Aorta (tissue), 5 donors: Measurements from ENCODE around the gene MRAP. TPM values are rescaled to one million over a fixed set of nuclear protein-coding genes. Genes with fewer than 3 reads are reported as not detected.

Experiments
- ATAC-seq: fragments of 200-7000 bp; cut with Tn5 transposase; one replicate; pipeline ENCODE4 v1.9.1; 2022; ENCODE audit warnings: moderate library complexity; ENCODE audit not compliant: low FRiP score
- DNase-seq, 2 donors: peaks; one replicate each; pipeline ENCODE4 v3.0.0-alpha.2; 2020
- H3K27ac ChIP-seq, 2 donors: one replicate each; pipeline ENCODE4 v1.5.1; 2013; ENCODE audit warnings: low read length in 2 of 2, mild to moderate bottlenecking in 2 of 2, moderate library complexity in 2 of 2, control low read depth in 1 of 2, inconsistent platforms in 1 of 2, low read depth in 1 of 2
- H3K27me3 ChIP-seq, 2 donors: one replicate each; pipeline ENCODE4 v1.6.1; 2013; ENCODE audit warnings: control low read depth in 1 of 2, low read length in 1 of 2, mild to moderate bottlenecking in 1 of 2, moderate library complexity in 1 of 2; ENCODE audit not compliant: insufficient read depth in 2 of 2, control insufficient read depth in 1 of 2
- H3K36me3 ChIP-seq, 2 donors: one replicate each; pipeline ENCODE4 v1.6.1; 2013; ENCODE audit warnings: control low read depth in 1 of 2, low read length in 1 of 2, mild to moderate bottlenecking in 1 of 2; ENCODE audit not compliant: insufficient read depth in 2 of 2, control insufficient read depth in 1 of 2
- H3K4me1 ChIP-seq, 2 donors: one replicate each; pipeline ENCODE4 v1.6.1; 2013; ENCODE audit warnings: low read length in 2 of 2, control low read depth in 1 of 2, mild to moderate bottlenecking in 1 of 2, moderate library complexity in 1 of 2; ENCODE audit not compliant: insufficient read depth in 2 of 2, control insufficient read depth in 1 of 2
- H3K4me3 ChIP-seq, 2 donors: one replicate each; pipeline ENCODE4 v1.5.1; 2013; ENCODE audit warnings: low read length in 2 of 2, control low read depth in 1 of 2, mild to moderate bottlenecking in 1 of 2
- H3K9me3 ChIP-seq: one replicate; pipeline ENCODE4 v1.6.1; 2013; ENCODE audit warnings: mild to moderate bottlenecking, low read length; ENCODE audit not compliant: control insufficient read depth
- WGBS, 2 donors: extraction: QIAGEN DNeasy Blood & Tissue Kit; methylation state at CpG; one replicate each; pipeline ENCODE4 v1.1.7; 2013; 5-methylcytosine and 5-hydroxymethylcytosine counted together
- intact Hi-C, 2 donors: fragments of 100-400 bp; cut with DNase I; formaldehyde crosslinking; loops; one replicate each; pipeline versions ENCODE4 v1.14.2 to v1.15.0; 2022
- polyA plus RNA-seq, 2 donors: library from polyadenylated mRNA; stranded (reverse); fragments of 200-250 nt; gene quantifications; one replicate each; pipeline ENCODE4 v1.2.3, GENCODE V29; 2013
- total RNA-seq, 2 donors: library from RNA; stranded (reverse); fragmentation: NEBNext Ultra II Directional; extraction: Animal tissue kit (Norgen Biotek cat#: 25700); gene quantifications; one replicate each; pipeline ENCODE4 v1.2.1, GENCODE V29; 2021
- donor health status: healthy with polysubstance abuse.
- donor health status: Bipolar disorder and iron deficiency.
- donor health status: DM: no; HTN: no; CAD: no.
- donor health status: DM: no; HTN: no; CAD: no.
- donor health status: DM: yes; HTN: yes; CAD: no.

MRAP gene
- total and polyA plus RNA-seq, 4 donors, result 0.38 to 0.42 TPM; not detected in 2

GRCh38 chr21:32338209-32338921, 39.7 kb downstream of the MRAP start:
- H3K4me1 ChIP-seq, result no peaks in the 10 kb centered on the region
- intact Hi-C loops, result loop anchor here in 1 of 2 donors (10.0 kb wide), 1 partner anchor 266 kb away; no protein-coding TSS in a partner anchor
- H3K4me3 ChIP-seq, result no peak overlapping the region
- H3K9me3 ChIP-seq, result no peaks in the 10 kb centered on the region
- ATAC-seq (no peak), DNase-seq (no peak)
- 93 to 94% methylated on average over 23 of the region's 23 CpGs for whole genome bisulfite sequencing, 2 donors
- peaks cover 6 to 19% of the 10 kb centered on the region in 2 donors for H3K36me3 ChIP-seq
- H3K27ac ChIP-seq, result no peak overlapping the region
- no peaks in the 10 kb centered on the region for H3K27me3 ChIP-seq

- intact Hi-C loops, result no loop called here
- peaks cover 12 to 15% of the 10 kb centered on the region in 2 donors for H3K36me3 ChIP-seq
Measured at GRCh38 chr21:32340863-32341848, 42.5 kb downstream of the MRAP start.

GRCh38 chr21:32346951-32347350, 48.3 kb downstream of the MRAP start:
- Histone ChIP-seq H3K36me3 (peaks cover 5 to 26% of the 10 kb centered on the region in 2 donors), H3K4me3 (no peak overlapping the region), H3K27me3 (no peaks in the 10 kb centered on the region), H3K27ac (no peak overlapping the region), H3K9me3 (peaks cover 2% of the 10 kb centered on the region), H3K4me1 (no peaks in the 10 kb centered on the region)
- intact Hi-C loops, result no loop called here
- ATAC-seq (no peak), DNase-seq (no peak)
- WGBS, 2 donors, result 96 to 99% methylated on average over 14 of the region's 14 CpGs

More at GRCh38 chr21:32340863-32341848, 42.5 kb downstream of the MRAP start:
- no peak overlapping the region for H3K27ac ChIP-seq
- peaks cover 2% of the 10 kb centered on the region for H3K9me3 ChIP-seq
- H3K4me3 ChIP-seq, result no peak overlapping the region
- H3K4me1 ChIP-seq, result no peaks in the 10 kb centered on the region
- DNase-seq, result no peak
- no peak for ATAC-seq
- WGBS, 2 donors, result 62 to 75% methylated on average over 12 of the region's 12 CpGs
- no peaks in the 10 kb centered on the region for H3K27me3 ChIP-seq

GRCh38 chr21:32347351-32347750, 48.7 kb downstream of the MRAP start:
- H3K27me3 ChIP-seq, result no peaks in the 10 kb centered on the region
- peaks cover 9 to 28% of the 10 kb centered on the region in 2 donors for H3K36me3 ChIP-seq
- 96 to 97% methylated on average over 12 of the region's 12 CpGs for WGBS, 2 donors
- no peak for ATAC-seq
- H3K9me3 ChIP-seq, result peaks cover 2% of the 10 kb centered on the region
- no peak overlapping the region for H3K27ac ChIP-seq
- H3K4me1 ChIP-seq, result no peaks in the 10 kb centered on the region
- intact Hi-C loops, result no loop called here
- DNase-seq, result no peak
- no peak overlapping the region for H3K4me3 ChIP-seq

- 88 to 89% methylated on average over 11 of the region's 11 CpGs for WGBS, 2 donors
- H3K27ac ChIP-seq, result no peak overlapping the region
- peaks cover 9 to 31% of the 10 kb centered on the region in 2 donors for H3K36me3 ChIP-seq
- H3K27me3 ChIP-seq, result no peaks in the 10 kb centered on the region
- H3K4me1 ChIP-seq, result no peaks in the 10 kb centered on the region
- intact Hi-C loops, result no loop called here
- peaks cover 2% of the 10 kb centered on the region for H3K9me3 ChIP-seq
- no peak for ATAC-seq
- no peak for DNase-seq
- H3K4me3 ChIP-seq, result no peak overlapping the region
Measured at GRCh38 chr21:32347977-32348376, 49.3 kb downstream of the MRAP start.

GRCh38 chr21:32348604-32349332, 50.1 kb downstream of the MRAP start:
- intact Hi-C loops, result no loop called here
- peaks cover 9 to 35% of the 10 kb centered on the region in 2 donors for H3K36me3 ChIP-seq
- WGBS, 2 donors, result 88 to 91% methylated on average over 9 of the region's 9 CpGs
- H3K9me3 ChIP-seq, result peaks cover 2% of the 10 kb centered on the region
- H3K27me3 ChIP-seq, result no peaks in the 10 kb centered on the region
- H3K4me1 ChIP-seq, result no peaks in the 10 kb centered on the region
- H3K27ac ChIP-seq, result no peak overlapping the region
- no peak overlapping the region for H3K4me3 ChIP-seq
- DNase-seq (no peak), ATAC-seq (no peak)

- DNase-seq (no peak), ATAC-seq (no peak)
- H3K27me3 ChIP-seq, result no peaks in the 10 kb centered on the region
- H3K4me1 ChIP-seq, result no peaks in the 10 kb centered on the region
- peaks cover 6 to 35% of the 10 kb centered on the region in 2 donors for H3K36me3 ChIP-seq
- H3K27ac ChIP-seq, result no peak overlapping the region
- 94% methylated on average over 16 of the region's 16 CpGs for WGBS, 2 donors
- H3K4me3 ChIP-seq, result no peak overlapping the region
- H3K9me3 ChIP-seq, result peaks cover 1% of the 10 kb centered on the region
- intact Hi-C loops, result no loop called here
Measured at GRCh38 chr21:32349333-32349944, 50.8 kb downstream of the MRAP start.
